ENCODE measurements around the gene NINL.

Gene NINL

GRCh38 chr20:25537890-25538289, 47.4 kb downstream of the NINL start:
- TF ChIP-seq REST (IDR thresholded peaks at IDR 0.05; ENCODE audit: insufficient read depth in 1 of 2, low read depth in 2 of 2, low read length in 2 of 2), result no peak
- TF ChIP-seq FOXP2 (optimal IDR thresholded peaks at IDR 0.05; ENCODE audit: borderline replicate concordance, extremely low read depth, extremely low read length, insufficient read depth), result no peak
- TF ChIP-seq TAF1 (IDR thresholded peaks at IDR 0.05; ENCODE audit: borderline replicate concordance, insufficient read depth, low read length), result no peak
- no peak for TF ChIP-seq SIN3A (IDR thresholded peaks at IDR 0.05; ENCODE audit: borderline replicate concordance, insufficient read depth, low read length)
- TF ChIP-seq POLR2AphosphoS5 (IDR thresholded peaks at IDR 0.05; ENCODE audit: low read depth, low read length), result no peak

GRCh38 chr20:25535762-25536161, 49.6 kb downstream of the NINL start:
- TF ChIP-seq FOXP2 (optimal IDR thresholded peaks at IDR 0.05; ENCODE audit: borderline replicate concordance, extremely low read depth, extremely low read length, insufficient read depth) (no peak), TAF1 (IDR thresholded peaks at IDR 0.05; ENCODE audit: borderline replicate concordance, insufficient read depth, low read length) (no peak), POLR2AphosphoS5 (IDR thresholded peaks at IDR 0.05; ENCODE audit: low read depth, low read length) (no peak), SIN3A (IDR thresholded peaks at IDR 0.05; ENCODE audit: borderline replicate concordance, insufficient read depth, low read length) (no peak), REST (IDR thresholded peaks at IDR 0.05; ENCODE audit: insufficient read depth in 1 of 2, low read depth in 2 of 2, low read length in 2 of 2) (no peak)

GRCh38 chr20:25534845-25535244, 50.5 kb downstream of the NINL start:
- TF ChIP-seq SIN3A (IDR thresholded peaks at IDR 0.05; ENCODE audit: borderline replicate concordance, insufficient read depth, low read length) (no peak), POLR2AphosphoS5 (IDR thresholded peaks at IDR 0.05; ENCODE audit: low read depth, low read length) (no peak), REST (IDR thresholded peaks at IDR 0.05; ENCODE audit: insufficient read depth in 1 of 2, low read depth in 2 of 2, low read length in 2 of 2) (no peak), TAF1 (IDR thresholded peaks at IDR 0.05; ENCODE audit: borderline replicate concordance, insufficient read depth, low read length) (no peak), FOXP2 (optimal IDR thresholded peaks at IDR 0.05; ENCODE audit: borderline replicate concordance, extremely low read depth, extremely low read length, insufficient read depth) (no peak)

- no peak for TF ChIP-seq FOXP2 (optimal IDR thresholded peaks at IDR 0.05; ENCODE audit: borderline replicate concordance, extremely low read depth, extremely low read length, insufficient read depth)
- no peak for TF ChIP-seq SIN3A (IDR thresholded peaks at IDR 0.05; ENCODE audit: borderline replicate concordance, insufficient read depth, low read length)
- no peak for TF ChIP-seq REST (IDR thresholded peaks at IDR 0.05; ENCODE audit: insufficient read depth in 1 of 2, low read depth in 2 of 2, low read length in 2 of 2)
- TF ChIP-seq POLR2AphosphoS5 (IDR thresholded peaks at IDR 0.05; ENCODE audit: low read depth, low read length), result no peak
- TF ChIP-seq TAF1 (IDR thresholded peaks at IDR 0.05; ENCODE audit: borderline replicate concordance, insufficient read depth, low read length), result no peak
These were observed 51.2 kb downstream of the NINL start for GRCh38 chr20:25533920-25534700.
